Activated CD4-positive, alpha-beta T cell treated with anti-CD3 and anti-CD28 coated beads, Interleukin-10, Interleukin-2, amounts not matched to agents 100 ng/mL and 50 ng/mL, durations not matched to agents 16 hours and 8 hours (primary cell): ENCODE results near the gene SLC35F5.
"Not testable (repeated sequence)": the region's sequence is repeated elsewhere in the genome, so short reads cannot be mapped to it uniquely, and the experiment has no call there.

ENCODE experiments used
- DNase-seq: peaks from one replicate; pipeline ENCODE4 v3.0.0-alpha.2; 2020

SLC35F5 gene, protein sequence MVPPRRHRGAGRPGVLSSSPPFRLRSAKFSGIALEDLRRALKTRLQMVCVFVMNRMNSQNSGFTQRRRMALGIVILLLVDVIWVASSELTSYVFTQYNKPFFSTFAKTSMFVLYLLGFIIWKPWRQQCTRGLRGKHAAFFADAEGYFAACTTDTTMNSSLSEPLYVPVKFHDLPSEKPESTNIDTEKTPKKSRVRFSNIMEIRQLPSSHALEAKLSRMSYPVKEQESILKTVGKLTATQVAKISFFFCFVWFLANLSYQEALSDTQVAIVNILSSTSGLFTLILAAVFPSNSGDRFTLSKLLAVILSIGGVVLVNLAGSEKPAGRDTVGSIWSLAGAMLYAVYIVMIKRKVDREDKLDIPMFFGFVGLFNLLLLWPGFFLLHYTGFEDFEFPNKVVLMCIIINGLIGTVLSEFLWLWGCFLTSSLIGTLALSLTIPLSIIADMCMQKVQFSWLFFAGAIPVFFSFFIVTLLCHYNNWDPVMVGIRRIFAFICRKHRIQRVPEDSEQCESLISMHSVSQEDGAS

DNA sequence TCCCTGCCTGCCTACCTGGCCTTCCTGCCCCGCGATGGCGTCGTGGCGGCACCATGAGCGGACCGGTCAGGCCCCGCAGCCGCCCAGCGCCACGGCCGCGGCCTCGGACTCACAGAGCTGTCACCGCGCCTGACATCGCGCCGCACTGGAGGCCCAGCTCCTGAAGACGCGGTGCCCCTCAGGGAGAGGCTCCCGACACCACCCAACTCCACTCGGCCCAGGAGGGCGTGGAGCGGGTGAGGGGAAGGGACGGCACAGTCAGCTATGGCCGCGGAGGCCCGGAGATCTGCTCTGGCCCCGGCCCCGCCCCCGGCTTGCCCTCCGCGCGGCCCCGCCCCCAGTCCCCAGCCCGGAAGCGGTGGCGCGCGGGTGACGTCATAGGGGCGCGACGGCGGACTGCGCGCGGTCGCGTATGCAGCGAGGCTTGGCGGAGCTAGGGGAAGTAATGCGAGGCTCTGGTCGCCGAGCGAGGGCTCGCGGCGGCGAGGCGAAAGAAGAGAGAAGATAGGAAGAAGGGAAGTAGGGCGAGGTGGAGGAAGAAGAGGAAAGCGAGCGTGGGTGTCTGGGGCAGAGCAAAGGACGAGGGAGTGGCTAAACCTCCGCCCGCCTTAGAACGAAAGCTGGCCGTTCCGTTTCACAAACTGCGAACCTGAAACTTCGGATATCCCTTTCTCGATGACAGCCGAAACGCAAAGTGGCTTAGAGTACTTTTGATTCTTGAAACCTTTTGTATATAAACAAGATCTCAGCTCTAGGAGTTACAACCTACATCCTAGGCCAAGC, at the start of gene SLC35F5:
TSS of gene SLC35F5 (minus strand) at position 288 of the 783 bp plus-strand sequence. CDS start at position 55, 233 bp downstream.
- DNase-seq, result peak; percentile 94

DNA sequence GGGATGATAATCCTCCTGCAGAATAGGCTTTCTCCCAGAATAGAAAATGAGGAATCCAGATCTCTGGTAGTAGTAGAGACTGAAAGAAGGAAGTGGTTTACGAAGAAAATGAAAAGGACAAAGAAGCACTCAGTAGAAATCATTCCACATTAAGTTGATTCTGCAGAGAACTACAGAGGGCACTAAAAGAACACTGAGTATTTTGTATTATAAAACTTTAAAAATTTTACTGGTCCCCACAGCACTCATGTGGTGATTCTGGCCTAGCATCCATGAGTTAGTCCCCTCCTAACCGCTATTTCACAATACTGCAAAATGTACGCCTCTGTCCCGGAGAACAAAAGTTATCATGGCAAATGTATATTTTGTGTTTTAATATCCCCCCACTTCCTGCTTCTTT, 42.9 kb upstream of the SLC35F5 start:
- DNase-seq, result no peak

DNA sequence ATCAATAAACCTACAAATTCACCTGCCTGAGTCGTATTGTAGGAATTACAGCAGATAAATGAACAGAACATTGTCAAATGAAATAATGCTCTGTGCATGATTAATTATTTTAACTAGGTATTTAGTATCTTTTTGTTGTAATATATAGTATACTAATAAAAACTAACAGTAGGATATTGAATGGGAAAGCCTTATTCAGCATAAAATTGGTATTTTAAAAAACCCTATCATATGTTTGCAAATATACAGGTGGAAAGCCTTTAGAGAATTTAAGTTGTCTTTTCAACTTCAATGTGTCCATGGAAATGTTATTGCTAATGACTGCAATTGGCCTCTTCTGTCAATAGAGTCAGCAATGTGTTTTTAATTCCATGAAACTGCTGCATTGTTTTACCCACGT, 40.8 kb upstream of the SLC35F5 start:
- DNase-seq, result no peak

DNA sequence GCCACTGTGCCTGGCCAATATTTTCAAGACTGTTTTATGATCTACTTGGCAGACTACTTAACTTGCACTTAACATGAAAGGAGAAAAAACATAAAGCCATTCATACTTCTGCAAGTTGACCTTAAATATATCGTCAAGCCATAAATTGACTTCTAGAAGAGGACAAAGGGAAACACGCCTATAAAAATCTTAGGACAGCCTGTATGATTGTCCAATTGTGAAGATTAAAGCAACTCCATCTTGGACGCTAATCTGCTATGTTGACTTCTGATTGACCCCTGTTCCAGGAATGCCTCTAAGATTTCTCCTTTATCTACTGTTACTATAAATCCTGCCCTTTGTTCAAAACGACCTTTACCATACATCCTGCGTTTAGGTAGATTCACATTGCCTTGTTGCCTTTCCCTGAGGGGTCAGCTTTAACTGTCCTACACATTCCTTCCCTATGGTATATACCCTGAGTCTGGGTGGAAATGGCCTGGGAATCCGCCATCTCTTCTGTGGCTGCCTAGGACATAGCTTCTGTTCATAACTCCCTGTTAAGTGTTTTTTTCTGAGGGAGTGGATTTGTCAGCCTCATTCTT, 40.2 kb upstream of the SLC35F5 start:
- no peak for DNase-seq

DNA sequence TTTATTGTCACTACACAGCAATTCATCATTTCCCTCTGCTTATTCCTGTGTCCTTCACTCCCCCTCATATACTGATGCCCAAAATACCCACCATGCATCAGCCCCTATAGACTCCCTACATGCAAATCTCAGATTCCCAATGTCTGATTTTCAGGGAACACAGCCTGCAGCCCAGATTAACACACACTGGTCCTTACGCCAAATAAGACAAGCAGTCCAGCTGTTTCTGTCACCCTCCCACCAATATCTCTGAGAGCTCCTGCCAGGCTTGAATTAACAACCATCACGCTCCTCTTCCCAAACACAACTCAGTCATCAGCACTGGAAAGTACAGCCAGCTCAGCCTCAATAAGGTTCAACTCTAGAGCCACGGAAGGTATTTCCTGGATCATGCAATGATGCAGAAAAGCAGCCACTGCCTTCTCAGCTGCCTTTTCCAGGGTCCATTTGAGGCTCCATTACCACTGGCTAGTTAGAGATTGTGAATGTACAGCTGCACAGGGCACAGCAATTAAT, 39.0 kb upstream of the SLC35F5 start:
- no peak for DNase-seq

DNA sequence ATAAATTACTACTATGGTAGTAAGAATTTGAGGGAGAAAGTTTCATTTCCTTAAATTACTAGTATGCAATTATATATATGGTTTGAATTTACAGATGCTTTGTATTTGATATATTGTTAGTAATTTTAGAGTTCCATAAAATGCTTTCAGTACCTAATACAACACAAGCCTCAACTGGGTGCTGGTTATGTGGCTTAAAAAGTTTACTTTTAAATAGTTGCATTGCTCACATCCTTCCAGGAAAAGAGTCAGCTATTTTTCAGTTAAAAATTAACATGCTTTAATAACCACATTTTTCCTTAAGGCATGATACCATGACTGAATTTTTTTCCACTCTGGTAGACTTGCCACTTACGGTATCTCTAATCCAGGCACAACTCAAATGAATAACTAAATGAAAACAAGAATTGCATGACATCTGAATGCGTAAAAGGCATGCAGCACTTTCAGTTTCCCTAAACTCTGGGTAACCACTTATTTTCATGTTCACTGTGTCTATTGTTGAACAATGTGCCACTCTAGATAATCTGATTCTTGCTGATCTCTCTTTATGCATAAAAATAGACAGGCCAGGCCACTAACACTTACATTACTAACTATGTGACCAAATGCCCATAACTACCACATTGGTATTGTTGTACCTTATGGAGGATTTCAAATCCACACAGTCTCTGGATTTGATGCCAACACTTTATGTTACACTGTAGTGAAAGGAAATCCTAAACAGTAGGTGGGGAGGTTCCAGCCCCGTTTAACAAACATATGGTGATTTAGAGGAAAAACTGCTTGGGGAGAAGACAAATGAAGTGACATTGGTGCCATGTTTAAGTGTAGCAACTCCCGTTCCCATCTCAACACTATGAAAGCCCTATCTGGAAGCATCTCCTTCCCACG, 35.5 kb upstream of the SLC35F5 start:
- peak; percentile 83 for DNase-seq

DNA sequence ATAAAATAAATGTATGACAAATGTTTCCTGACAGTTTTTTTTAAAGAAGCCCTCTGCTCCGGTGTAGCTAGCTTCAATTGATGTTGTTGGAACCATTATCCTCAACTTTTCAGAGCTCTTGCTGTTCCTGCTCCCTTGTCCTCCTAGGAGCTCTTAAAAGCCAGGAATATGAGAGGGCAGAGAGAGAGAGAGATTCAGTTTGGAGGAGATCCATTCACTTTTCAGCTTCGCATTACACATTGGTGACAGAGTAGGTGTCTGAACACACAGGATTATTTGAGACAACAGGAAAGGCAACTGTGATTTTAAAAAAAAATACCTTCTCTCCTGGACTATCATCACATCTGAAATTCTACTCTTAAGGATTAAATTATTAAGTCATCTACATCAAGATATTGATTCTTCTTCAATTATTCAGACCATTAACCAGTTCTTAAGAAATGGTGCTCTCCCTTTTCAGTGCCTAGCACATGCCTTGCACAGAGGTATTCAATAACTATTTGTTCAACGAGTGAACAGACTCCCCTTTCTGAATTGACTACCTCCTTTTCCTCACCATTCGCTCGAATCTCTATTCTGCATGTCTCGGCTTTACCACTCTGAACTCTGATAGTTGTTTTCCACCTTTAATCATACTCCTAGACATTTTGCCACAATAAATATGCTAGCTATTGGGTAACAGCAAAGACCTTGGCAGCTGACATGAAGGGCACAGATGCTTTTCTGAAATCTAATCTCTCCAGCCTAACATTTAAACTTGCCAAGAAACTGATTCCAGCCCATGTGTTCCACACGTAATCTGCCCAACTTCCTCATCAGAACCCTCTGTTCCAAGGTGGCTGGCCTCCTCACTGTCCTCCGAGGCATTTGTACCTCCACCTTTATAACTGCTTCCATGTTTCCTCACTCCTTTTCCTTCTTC, 28.6 kb upstream of the SLC35F5 start:
- no peak for DNase-seq

DNA sequence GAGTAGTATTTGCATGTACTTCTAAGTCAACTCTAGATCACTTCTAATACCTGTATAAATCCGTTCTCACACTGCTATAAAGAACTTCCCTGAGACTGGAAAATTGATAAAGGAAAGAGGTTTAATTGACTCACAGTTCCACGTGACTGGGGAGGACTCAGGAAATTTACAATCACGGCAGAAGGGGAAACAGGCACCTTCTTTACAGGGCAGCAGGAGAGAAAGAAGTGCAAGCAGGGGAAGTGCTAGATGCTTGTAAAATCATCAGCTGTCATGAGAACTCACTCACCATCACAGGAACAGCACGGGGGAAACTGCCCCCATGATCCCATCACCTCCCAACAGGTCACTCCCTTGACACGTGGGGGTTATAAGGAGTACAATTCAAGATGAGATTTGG, 24.0 kb upstream of the SLC35F5 start:
- no peak for DNase-seq

DNA sequence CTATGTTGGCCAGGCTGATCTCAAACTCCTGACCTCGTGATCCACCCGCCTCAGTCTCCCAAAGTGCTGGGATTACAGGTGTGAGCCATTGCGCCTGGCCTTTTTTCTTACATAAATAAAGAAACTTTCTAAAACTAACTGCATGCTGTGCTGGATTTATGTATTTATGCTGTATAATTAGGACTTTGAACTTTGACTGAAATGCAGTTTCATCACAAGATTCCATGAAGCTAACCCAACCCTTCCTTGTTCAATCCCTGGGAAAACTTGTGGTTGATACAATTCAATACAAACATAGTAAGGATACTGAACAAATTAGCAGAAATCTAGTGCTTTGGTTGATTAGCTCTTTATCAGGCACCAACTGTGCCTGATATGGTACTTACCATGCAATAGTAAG, 20.9 kb upstream of the SLC35F5 start:
- DNase-seq, result no peak

DNA sequence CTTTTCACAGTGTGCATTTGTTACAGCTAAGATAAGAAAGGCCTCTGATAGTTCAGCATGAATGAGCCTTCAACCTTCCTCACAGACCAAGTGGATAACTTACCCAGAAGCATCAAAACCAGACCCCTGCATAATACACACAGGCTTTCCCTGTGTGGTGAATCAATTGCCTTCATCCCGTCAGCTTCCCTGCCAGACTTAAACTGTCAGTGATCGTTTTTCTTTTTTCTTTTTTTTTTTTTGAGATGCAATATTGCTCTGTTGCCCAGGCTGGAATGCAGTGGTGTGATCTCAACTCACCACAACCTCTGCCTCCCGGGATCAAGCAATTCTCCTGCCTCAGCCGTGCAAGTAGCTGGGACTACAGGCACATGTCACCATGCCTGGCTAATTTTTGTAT, 20.5 kb upstream of the SLC35F5 start:
- no peak for DNase-seq

DNA sequence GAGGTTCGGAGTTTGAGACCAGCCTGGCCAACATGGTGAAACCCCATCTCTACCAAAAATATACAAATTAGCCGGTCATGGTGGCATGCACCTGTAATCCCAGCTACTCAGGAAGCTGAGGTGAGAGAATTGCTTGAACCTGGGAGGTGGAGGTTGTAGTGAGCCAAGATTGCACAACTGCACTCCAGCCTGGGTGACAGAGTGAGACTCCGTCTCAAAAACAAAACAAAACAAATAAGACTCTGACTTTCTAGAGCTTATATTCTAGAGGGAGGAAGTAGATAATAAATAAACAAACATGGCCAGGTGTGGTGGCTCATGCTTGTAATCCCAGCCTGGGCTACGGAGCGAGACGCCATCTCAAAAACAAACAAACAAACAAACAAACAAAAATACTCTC, 18.2 kb upstream of the SLC35F5 start:
- DNase-seq, result not testable (repeated sequence)

DNA sequence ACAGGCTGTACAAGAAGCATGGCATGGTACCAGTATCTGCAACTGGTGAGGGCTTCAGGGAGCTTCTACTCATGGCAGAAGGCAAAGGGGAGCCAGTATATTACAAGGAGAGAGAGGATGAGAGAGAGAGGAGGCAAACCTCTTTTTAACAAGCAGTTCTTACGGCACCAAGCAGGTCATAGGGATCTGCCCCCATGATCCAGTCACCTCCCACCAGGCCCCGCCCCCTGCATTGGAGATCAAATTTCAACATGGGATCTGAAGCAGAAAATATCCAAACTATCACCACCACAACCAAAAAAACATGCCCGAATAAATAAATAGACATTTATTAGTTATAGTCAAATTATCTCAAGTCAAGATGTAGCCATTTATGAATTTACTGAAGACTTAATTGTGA, 14.5 kb upstream of the SLC35F5 start:
- no peak for DNase-seq

DNA sequence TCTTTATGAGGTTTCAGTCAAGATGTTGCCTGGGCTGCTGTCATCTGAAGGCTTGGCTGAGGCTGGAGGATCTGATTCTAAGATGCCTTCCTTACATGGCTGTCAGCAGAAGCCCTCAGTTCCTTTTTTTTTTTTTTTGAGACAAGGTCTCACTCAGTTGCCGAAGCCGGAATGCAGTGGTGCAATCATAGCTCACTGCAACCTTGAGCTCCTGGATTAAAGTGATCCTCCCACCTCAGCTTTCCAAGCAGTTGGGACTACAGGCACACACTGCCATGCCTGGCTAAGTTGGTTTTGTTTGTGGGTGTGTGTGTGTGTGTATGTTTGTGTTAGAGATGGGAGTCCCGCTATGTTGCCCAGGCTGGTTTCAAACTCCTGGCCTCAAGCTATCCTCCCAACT, 13.1 kb upstream of the SLC35F5 start:
- no peak for DNase-seq

DNA sequence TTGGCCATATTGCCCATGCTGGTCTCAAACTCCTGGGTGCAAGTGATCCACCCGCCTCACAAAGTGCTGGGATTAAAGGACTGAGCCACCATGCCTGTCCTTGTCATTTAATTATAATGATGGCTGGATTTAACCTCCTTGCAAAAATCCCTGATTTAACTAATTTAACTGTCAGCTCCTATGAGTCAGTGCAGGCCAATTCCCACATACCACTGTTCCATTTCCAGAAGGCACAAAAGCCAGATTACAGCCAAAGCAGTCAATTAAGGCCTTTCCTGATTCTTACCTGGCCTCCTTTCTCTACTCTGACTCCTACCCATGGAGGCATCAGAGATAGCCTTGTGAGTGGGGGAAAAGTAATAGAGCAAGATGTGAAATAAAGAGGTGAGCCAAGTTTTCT, 12.3 kb upstream of the SLC35F5 start:
- DNase-seq, result no peak

DNA sequence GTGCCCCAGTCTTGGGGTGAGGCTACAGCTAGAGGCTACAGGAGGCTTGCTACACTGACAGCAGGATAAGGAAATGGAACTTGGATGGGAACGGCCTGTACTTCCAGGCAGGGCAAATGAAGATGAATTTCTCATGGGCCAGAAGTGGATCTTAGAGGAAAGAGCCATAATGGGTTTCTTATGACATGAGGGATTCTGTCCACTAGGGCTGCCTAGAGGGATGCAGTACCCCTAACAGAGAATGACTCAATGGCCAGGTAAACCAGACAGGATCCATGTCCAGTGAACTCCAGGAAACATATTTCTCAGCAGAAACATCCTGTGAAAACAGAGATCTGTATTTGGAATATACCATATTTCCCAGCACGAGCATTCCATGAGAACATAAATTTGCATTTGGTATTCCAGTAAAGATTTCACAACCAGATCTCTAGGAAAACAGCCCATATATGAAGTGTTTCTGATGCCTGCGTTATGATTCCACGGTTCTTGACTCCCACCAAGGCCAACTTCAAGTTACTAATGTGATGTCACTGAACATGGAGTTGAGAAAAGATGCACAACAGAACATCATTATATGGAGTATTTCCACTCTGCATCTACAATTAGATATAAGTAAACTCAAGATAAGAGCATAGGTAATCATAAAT, 11.5 kb upstream of the SLC35F5 start:
- DNase-seq, result no peak

DNA sequence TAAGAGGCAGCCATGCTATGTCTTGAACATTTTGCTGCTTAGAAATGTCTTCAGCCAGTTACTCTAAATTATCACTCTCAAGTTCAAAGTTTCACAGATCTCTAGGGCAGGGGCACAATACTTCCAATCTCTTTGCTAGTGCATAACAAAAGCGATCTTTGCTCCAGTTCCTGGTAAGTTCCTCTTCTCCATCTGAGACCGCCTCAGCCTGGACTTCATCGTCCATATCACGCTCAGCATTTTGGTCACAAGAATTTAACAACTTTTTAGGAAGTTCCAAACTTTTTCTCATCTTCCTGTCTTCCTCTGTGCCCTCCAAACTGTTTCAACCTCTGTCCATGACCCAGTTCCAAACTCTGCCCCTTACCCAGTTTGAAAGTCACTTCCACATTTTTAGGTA, 8.8 kb upstream of the SLC35F5 start:
- no peak for DNase-seq

DNA sequence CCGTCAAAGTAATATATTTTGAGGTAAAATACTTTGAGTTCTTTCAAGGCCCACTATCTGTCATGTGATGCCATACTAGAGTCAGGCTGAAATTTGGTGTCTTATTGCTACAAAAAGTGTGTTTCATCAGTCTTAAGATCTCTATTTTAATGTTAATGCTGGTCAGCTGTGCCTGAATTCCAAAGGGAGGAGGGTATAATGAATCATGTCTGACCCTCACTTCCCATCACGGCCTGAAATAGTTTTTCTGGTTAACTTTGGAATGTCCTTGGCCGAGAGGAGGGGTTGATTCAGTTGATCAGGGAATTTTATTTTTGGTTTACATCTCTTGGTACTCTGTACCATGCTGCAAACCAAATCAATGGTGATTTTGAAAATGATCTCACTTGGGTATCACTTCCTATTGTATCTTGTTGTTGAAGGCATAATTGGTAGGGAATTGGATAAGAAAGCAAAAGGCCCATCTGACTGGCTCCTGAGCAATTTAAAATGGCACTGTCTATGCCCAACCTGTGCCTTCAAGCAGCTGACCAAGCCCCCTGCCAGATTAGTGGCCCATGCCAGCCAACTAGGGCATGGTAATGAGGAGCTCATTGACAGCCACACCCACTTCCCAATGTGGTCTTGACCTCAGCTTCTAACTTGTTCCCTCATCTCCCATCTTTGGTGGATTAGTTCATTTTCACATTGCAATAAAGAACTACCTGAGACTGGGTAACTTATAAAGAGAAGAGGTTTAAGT, 6.1 kb upstream of the SLC35F5 start:
- DNase-seq, result no peak

DNA sequence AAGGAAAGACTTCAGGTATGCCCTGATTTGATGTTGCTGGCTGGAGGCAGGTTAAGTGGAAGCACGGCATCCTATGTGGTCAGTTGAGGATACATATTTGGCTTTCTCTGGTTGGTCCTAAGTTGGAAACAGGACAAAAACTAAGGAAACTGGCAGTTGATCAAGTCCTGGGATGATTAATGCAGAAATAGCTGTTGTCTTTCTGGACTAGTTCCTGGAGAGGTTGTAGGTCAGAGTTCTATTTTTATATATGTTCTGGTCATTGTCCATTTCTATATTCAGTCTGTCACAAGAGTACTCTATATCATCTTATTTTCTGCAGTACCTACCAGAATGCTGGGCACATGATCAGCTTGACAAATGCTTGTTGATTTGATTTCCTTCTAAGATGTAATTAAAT, 4.0 kb upstream of the SLC35F5 start:
- DNase-seq, result no peak

DNA sequence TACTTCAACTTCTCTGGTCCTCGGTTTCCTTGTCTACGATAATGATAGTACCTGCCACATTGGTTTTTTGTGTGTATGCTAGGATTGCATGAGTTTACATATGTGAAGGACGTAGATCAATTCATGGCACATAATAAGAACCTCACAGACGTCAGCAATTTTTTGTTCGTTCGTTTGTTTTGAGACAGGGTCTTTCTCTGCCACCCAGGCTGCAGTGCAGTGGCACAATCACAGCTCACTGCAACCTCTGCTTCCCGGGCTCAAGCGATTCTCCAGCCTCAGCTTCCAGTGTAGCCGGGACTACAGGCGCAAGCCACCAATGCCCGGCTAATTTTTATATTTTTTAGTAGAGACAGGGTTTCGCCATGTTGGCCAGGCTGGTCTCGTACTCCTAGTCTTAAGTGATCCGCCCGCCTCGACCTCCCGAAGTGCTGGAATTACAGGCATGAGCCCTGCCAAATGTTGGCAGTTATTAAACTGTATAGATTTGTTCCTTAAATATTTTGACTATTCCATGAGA, 756 bp upstream of the SLC35F5 start:
- DNase-seq, result no peak
